ENCODE results near the gene MRGPRF. TPM values are rescaled to one million over a fixed set of nuclear protein-coding genes. Genes with fewer than 3 reads are reported as not detected.

The MRGPRF gene
- total RNA-seq, 1 donor from 2014 or later = 1.2 TPM

- DNase-seq (ENCODE audit: low spot score in 2 of 2) (no peak), FAIRE-seq (no peak)
Observed at GRCh38 chr11:68970921-68971636, 42.0 kb downstream of the MRGPRF start.

GRCh38 chr11:68969386-68969785 is 43.7 kb downstream of the MRGPRF start:
- FAIRE-seq (no peak), DNase-seq (ENCODE audit: low spot score in 2 of 2) (no peak)

GRCh38 chr11:68968306-68969250 is 44.5 kb downstream of the MRGPRF start:
- FAIRE-seq = no peak

DNA sequence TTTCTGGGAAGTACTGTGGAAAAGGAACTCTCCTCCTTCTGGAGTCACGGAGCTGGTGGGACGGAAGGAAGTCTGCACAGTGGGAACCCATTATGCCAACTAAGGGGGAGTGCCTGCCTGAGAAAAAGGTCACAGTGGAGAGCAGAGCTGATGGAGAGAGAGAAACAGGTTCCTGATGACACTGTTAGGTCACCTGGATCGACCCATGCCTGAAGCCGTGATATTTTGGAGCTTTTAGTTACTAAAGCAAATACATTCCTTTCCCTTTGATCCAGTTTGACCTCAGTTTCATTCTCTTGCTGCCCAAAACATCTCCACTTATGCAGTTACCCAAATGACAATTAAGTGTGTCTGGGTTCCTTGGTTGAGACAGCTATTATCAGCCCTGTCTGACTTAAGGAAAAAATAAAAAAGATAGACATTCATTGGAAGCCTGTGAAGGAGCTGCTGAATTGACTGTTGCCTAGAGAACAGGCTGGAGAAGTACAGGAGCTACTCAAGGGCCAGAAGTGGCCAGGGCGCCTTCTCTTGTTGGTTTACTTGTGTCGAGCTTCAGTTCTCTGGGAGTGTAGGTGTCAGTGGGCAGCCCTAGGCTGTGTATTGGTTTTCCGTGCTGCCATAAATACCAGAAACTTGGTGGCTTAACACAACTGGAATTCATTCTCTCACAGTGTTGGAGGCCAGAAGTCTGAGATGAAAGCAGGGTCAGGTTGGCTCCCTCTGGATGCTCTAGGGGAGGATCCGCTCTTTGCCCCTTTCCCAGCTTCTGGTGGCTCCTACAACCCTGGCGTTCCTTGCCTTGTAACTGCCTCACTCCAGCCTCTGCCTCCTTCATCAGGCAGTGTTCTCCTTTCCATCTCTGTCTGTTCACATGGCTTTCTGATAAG is 45.9 kb downstream of the MRGPRF start:
- DNase-seq (ENCODE audit: low spot score in 2 of 2) = no peak
- FAIRE-seq = no peak

More at GRCh38 chr11:68968306-68969250, 44.5 kb downstream of the MRGPRF start:
- no peak for DNase-seq (ENCODE audit: low spot score in 2 of 2)

GRCh38 chr11:68965901-68966853 is 46.9 kb downstream of the MRGPRF start:
- FAIRE-seq (no peak), DNase-seq (ENCODE audit: low spot score in 2 of 2) (no peak)

DNA sequence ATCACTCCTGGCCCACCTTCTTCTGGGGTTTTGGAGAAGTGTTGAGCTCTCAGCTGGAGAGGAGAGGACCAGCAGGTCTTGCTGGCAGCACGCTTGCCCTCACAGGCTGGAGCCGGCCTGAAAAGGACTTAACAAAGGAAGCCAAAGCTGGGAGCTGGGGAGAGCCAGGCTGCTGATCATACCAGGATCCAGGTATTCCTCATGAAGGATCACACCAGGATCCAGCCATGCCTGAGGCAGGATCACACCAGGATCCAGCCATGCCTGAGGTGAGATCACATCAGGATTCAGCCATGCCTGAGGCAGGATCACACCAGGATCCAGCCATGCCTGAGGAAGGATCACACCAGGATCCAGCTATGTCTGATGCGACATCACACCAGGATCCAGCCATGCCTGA is 49.3 kb downstream of the MRGPRF start:
- DNase-seq (ENCODE audit: low spot score in 2 of 2) = no peak
- FAIRE-seq = no peak

GRCh38 chr11:68962527-68963250 is 50.4 kb downstream of the MRGPRF start:
- no peak for DNase-seq (ENCODE audit: low spot score in 2 of 2)
- FAIRE-seq = no peak

DNA sequence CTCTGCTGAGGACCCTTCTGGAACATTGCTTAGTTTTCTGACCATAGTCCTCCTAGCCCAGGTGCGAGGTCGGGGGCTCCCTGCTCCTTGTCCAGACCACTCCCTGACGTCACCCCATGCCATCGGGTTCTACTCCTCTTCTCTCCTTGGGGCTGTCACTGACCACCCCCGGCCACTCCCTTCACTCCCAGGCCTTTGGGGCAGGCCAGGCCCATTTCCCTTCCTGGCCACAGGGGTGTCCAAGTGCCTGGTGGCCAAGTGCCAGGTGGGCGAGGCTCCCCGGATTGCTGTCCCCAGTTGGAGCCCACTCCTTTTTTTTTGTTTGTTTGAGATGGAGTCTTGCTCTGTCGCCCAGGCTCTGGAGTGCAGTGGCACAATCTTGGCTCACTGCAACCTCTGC is 51.8 kb downstream of the MRGPRF start:
- no peak for FAIRE-seq
- no peak for DNase-seq (ENCODE audit: low spot score in 2 of 2)

DNA sequence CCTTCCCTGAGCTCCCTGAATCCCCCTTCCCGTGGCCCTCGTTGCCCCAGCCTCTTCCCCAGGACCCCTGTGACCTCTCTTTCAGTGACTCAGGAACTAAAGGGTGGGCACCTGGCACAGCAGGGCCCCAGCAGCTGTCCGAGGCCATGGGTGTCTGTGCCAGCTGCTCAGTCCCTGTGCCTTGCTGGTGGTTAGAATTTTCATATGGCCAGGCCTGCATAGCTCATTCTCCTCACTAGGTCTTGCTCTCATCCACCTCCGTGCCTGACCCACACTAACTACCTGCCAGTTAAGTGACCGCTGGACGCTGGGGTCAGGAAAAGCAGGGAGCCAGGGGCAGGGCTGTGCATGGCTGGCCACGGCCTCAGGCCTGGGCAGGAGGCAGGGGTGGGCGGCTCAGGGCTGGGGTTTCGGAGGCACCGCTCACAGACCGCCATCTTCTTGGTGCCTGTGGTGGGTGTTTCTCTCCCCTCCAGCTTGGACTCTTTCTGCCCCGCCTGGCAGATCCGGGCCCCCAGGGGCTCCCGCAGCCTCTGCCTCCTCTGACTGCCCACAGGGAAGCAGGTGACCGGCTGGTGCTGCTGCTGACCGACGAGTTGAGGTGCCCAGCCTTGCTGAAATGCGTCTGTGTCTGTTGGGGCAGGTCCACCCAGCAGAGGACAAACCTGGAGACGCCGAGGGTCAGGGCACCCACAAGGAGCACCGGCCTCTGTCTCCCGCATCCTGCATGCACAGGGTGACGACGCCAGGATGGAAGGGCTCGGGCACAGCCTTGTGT is 52.6 kb downstream of the MRGPRF start:
- no peak for DNase-seq (ENCODE audit: low spot score in 2 of 2)
- FAIRE-seq = no peak

- DNase-seq (ENCODE audit: low spot score in 2 of 2) = no peak
- no peak for FAIRE-seq
Observed at GRCh38 chr11:68959465-68960293, 53.4 kb downstream of the MRGPRF start.

DNA sequence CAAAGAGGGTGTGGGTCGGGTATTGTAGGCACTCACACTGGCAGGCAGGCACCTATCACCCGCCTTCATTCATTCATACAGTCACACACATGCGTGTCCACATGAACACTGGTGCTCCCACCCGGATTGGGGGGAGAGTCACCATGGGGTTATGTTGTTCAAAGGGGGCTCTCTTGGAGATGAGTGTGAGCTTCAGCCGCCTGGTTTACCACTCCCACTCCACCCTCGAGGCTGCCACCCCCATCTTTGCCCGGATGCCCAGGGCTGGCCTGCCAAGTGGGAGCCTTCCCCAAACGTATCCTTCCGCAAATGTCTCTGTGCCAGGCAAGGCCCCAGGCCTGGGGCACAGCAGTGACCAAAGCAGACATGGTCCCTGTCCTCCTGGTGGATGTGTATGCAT is 54.8 kb downstream of the MRGPRF start:
- no peak for DNase-seq (ENCODE audit: low spot score in 2 of 2)
- no peak for FAIRE-seq

DNA sequence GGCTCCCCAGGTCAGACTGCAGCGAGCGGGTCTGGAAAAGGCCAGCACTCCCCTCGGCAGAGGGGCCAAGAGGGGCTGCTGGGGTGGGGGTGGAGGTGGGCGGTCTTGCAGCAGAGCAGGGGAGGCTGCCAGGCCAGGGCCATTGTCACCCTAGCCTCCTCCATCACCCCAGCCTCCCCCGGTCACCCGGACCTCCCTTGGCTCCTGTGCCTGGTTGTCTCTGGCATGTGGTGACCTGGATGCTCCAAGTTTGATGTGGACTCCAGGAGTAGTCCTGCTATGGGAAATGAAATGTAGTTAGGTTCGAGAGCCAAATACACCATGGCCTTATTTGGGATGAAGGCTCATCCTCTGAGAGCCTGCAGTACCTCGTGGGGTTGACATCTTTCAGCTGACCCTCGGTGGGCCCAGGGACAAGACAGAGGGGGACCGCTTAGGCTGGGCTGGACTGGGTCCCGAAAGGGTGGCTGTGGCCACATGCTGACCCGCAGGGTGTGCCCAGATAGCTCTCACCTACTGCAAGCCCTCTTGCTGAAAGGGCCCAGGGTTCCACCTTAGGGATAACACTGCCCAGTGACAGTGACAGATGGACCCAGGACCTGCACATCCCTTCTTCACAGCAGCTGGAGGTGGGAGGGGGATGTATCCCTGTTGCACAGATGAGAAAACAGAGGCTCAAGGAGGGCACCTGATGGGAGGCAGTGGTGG is 56.3 kb downstream of the MRGPRF start:
- DNase-seq (ENCODE audit: low spot score in 2 of 2) = no peak
- no peak for FAIRE-seq

DNA sequence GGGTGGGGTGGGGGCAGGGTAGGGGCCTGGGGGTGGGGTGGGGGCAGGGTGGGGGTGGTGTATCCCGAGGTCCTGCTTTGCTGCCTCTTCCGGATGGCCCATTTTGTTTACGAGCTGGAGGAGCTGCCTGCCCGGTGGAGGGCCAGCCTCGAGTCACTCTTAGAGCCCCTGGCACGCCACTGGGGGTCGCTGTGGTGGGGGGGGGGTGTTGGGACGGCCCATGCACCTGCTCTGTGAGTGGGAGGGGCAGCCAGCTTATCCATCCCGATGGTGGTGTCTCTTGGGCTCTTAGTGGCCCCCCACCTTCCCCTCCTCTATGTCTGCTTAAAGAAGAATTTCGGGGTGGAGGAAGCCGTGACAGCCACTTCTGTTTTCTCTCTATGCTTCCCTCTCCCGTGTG is 56.9 kb downstream of the MRGPRF start:
- no peak for FAIRE-seq
- no peak for DNase-seq (ENCODE audit: low spot score in 2 of 2)

DNA sequence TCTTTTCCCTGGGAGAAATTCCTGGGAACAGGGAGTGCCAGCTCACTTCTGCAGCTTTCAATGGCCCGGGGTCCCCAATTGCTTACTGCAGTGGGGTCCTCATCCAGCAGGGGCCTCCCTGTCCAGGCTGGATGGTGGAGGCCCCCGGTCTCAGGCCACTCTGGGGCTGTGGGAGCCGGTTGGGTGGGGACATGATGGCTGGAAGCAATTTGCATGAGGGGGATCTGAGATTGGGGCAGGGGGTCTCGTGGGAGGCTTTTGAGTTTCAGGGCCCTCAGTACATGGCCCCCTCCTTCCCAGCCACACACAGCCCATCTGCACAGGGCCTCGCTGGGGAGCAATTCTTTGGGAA is 57.5 kb downstream of the MRGPRF start:
- DNase-seq (ENCODE audit: low spot score in 2 of 2) = no peak

DNA sequence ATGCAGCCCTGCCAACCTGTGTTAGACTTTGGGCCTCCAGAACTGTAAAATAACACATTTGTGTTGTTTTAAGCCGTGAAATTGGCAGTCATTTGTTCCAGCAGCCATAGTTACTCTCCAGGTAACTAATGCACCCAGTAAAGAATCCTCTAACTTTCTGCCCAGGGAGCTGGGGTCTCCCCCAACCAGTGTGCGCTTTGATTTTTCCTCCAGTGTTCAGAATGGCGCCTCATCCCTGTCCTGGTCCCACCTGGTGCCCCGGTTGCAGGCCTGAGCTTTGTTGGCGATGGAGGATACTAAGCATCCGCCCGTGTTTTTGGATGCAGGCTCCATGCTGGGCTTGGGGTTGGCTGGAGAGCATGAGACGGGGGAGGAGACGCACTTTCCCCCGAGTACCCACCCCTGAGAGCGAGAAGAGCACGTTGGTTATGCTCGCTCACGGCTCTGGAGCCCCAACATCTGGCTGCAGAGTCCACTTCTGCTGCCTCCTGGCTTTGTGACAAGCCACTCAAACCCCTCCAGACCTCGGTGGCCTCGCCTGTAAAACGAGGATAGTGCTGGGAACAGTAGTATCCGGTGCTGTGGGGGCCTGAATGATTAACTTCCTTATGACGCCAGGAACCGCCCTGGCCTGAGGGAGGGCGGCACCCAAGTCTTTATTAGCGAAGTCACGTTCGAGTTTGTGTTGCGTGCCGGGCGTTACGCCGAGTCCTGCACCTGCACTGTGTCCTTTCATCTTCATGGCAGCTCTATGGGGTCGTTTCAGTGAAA is 58.0 kb downstream of the MRGPRF start:
- no peak for DNase-seq (ENCODE audit: low spot score in 2 of 2)
- no peak for FAIRE-seq

More for the DNA sequence above, 57.5 kb downstream of the MRGPRF start:
- FAIRE-seq = no peak
